NCI-H1417 treated with DMSO at 0.1 percent for 48 hours (cell line): ENCODE data around the gene DDX19B.
A peak's percentile ranks its signal among the peaks of the same experiment; 100 is the strongest.
"Not testable (repeated sequence)": the region's sequence is repeated elsewhere in the genome, so short reads cannot be mapped to it uniquely, and the experiment has no call there.

Source experiments
- DNase-seq: peaks from one replicate; lab custom pipeline; 2025; lab: John Stamatoyannopoulos, UW

DDX19B gene

GRCh38 chr16:70298988-70299938 is at the start of gene DDX19B:
Gene DDX19B, plus strand, starts transcription at chr16:70299186. Its CDS starts 112 bp downstream, at chr16:70299298.
- DNase-seq, result peak; percentile 11

DNA sequence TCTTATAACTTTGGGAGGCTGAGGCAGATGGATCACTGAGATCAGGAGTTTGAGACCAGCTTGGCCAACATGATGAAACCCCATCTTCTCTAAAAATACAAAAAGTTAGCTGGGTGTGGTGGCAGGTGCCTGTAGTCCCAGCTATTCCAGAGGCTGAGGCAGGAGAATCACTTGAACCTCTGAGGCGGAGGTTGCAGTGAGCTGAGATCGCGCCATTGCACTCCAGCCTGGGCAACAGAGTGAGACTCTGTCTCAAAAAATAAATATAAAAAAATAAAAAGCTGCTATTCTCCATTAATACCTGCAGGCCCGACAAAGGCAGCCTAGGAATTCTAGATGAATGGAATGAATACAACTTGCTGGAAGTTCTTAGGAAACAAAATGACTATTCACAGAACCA is 49.3 kb upstream of the DDX19B start:
- not testable (repeated sequence) for DNase-seq

GRCh38 chr16:70250748-70251628 is 48.0 kb upstream of the DDX19B start:
- no peak for DNase-seq

GRCh38 chr16:70251629-70252354 is 47.2 kb upstream of the DDX19B start, which contains the start of gene EXOSC6:
Gene EXOSC6, minus strand, starts transcription at chr16:70251940. Its CDS starts 40 bp downstream, at chr16:70251900.
- DNase-seq, result peak; percentile 61

GRCh38 chr16:70252355-70252988 is 46.5 kb upstream of the DDX19B start:
- DNase-seq, result no peak

DNA sequence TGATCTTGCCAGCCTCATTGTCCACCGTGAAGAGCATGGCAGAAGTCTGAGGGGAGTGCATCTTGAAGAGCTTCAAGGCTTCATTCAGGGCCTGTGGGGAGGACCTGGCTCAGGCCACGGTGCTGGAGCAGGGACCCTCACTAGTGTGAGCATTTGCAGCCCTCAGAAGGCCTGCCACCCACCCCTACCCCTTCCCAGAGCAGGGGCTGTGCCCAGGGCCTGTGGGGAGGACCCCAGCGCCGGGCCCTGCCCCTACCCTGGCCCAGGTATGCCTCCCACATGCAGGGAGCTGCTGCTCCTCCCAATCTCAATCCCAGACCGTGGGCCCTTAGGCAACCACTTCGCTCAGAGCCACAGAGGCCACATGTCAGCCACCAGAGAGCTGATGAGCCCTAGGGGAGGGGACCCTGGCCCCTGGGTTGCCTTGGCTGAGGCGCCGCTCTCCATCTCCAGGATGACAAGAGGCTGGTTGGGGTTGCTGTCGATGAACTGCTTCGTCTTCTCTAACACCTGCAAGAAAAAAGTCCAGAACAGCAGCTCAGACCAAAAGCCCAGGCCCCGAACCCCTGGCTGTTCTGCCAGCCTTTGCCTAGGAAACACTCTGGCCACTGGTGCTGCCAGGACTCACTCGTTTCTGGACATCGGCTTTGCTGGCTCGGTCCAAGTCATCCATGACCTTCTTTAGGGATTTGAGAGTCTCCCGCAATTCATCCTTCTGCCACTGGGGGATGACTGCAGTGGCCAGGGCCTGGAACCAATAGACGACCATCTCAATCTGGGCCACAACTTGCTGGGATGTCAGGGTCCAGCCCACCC is 45.5 kb upstream of the DDX19B start:
- DNase-seq, result no peak

DNA sequence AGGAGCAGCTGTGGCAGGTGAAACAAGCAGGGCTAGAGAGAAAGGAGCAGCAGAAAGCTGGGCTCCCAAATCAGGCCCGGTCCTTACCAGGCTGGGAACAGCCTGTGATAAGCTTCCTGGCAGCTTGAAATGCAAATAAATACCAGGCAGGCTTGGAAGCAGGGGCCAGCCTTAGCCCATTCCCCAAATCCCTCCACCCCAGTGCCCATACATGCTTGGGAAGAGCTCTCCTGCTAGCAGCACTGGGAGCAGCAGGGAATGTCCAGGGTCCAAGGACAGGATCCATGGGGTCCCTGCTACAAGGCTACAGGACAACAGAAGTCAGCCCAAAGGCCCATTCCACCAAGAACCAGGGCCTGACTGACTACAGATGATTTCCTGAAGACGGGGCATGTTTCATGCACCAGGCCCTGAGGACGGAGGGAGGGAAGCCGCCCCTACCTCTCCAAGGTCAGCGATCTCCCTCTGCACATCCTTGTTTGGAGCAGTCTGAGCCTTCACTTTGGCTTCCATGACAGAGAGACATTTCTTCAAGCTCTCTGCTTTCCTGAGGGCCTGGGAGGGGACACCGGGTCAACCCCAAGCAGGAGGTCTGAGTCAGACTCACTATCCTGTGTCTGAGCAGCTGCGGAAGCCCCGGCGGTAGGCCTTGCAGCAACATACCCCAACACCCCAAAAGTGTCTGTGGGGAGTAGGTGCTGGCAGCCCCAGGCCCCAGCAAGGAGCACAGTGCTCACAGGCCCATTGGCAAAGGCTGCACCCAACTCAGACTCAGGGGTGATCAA is 44.6 kb upstream of the DDX19B start:
- no peak for DNase-seq

DNA sequence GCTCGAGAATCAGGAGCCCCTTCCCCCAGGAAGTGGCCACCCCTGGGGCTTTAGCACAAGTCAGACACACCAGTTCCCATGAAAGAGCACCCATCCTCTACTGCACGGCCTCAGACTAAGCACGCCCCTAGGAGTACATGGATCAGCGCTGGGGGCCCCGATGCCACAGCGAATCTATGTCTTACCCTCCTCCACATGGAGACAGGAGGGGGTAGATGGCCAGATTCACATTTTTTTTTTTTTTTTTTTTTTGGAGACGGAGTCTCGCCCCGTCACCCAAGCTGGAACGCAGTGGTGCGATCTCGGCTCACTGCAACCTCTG is 44.1 kb upstream of the DDX19B start:
- no peak for DNase-seq

GRCh38 chr16:70255574-70255973 is 43.4 kb upstream of the DDX19B start:
- DNase-seq, result no peak

DNA sequence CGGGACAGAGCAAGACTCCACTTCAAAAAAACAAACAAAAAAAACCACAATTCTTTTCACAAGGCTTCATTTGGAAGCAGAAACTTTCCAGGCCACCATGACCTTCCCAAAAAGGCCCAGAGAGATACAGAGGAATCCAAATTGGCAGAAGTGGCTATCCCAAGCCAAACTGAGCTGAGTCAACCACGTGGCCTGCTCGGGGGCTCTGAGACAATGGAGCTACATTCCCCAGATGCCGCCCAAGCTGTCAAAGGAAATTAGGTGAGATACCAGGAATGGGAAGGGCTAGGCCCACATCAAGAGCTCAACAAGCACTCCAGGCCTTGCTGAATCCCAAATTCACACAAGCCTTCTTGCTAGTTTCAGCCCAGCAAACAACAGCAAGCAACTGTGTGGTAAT is 41.6 kb upstream of the DDX19B start:
- no peak for DNase-seq

DNA sequence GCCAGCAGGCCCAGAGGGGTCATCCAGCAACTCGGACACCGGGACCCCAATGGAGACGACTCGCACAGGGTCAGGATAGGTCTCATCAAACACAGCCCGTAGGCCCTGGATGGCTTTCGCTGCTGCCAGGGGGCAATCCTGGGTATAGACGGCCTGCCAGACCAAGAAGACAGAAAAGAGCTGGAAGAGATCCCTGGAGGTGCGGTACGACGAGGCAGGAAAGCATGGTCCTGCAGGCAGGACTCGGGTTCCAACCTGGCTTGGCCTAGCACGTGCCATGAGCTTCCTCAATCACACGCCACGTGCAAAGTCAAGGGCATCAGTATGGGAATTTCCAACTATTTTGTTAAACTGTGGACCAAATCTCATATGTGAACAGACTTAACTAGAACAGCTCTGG is 40.9 kb upstream of the DDX19B start:
- no peak for DNase-seq

DNA sequence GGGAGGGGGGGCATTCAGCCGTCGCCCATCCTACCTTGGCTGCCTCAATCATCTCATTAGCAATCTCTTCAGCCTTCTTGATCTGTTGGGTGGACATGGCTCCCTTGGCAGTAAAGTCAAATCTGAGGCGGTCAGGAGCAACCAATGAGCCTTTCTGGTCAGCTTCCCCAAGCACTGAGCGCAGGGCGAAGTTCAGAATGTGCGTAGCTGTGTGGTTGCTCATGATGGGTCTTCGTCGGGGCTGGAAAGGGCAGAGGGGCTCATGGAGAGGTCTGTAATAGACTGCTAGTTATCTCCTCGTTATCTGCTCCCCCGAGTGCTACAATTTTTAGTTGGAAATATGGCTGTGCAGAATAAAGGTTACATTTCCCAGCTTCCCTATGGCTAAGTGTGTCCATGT is 40.0 kb upstream of the DDX19B start:
- no peak for DNase-seq

DNA sequence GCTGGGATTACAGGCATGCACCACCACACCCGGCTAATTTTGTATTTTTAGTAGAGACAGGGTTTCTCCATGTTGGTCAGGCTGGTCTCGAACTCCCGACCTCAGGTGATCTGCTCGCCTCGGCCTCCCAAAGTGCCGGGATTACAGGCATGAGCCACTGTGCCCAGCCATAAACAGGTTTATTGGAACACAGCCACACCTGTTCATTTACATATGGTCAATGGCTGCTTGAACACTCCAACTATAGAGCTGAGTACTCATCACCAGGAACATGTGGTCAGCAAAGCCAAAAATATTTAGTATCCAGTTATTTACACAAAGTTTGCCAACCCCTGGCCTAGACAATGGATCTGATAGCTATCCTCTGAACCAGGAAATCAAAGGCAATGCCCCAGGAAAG is 39.1 kb upstream of the DDX19B start:
- not testable (repeated sequence) for DNase-seq

- DNase-seq, result no peak
Measured at GRCh38 chr16:70267516-70267915, 31.5 kb upstream of the DDX19B start.

GRCh38 chr16:70267922-70268321 is 31.1 kb upstream of the DDX19B start:
- not testable (repeated sequence) for DNase-seq

GRCh38 chr16:70269471-70269870 is 29.5 kb upstream of the DDX19B start:
- DNase-seq, result no peak

DNA sequence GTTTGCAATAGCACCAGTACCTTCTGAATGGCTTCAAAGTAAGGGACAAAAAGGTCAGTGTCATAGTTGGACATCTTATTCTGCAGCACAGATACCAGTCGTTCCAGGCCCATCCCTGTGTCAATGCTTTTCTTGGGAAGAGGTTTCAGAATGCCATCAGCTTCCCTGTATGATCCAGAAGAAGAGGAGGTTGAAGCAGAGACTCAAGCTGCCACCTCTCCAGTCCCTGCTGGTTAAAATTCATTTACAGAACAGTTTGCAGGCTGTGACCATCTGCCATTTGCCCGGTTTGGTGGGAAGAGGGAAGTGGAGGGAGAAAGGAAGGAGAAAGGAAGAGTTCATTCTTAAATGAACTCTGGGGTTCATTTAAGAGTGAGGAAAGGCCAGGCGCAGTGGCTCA is 28.8 kb upstream of the DDX19B start:
- DNase-seq, result no peak

DNA sequence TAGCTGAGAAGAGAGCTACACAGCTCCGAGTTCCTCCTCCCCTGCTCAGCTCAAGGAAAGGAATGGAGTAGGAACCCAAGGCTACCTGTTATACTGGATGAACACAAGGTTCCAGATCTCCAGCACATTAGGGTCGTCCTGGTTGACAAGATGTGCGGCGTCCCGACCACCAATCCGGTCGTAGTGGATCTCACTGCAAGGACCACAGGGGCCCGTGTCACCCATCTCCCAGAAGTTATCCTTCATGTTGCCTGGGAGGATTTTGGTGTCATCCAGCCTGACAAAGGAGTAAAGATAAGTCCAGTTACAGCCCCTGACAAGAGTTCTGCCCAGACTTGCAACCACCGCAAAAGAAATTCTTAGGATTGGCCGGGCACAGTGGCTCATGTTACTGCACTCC is 27.3 kb upstream of the DDX19B start:
- DNase-seq, result no peak

GRCh38 chr16:70276392-70276791 is 22.6 kb upstream of the DDX19B start:
- no peak for DNase-seq
